H1 (cell line): ENCODE results near the gene ABHD14A. TPM values are rescaled to one million over a fixed set of nuclear protein-coding genes. Genes with fewer than 3 reads are reported as not detected.

Source experiments
- CTCF ChIA-PET: fragments of 300-600 bp; sonication (Branson Sonifier 250); formaldehyde crosslinking; loops from one replicate; lab custom pipeline; 2021; ENCODE audit not compliant: partially characterized antibody; lab: Charles Lee
- POLR2A ChIA-PET: fragments of 300-600 bp; sonication (Branson Sonifier 250); formaldehyde crosslinking; loops from one replicate; lab custom pipeline; 2021; ENCODE audit warnings: inconsistent platforms; ENCODE audit not compliant: partially characterized antibody; lab: Charles Lee
- DNase-seq, 2 experiments: peaks; one replicate each; pipeline versions ENCODE4 v3.0.0 to v3.0.0-alpha.2; 2010 to 2022; ENCODE audit warnings: low spot score in 2 of 2, low read depth in 1 of 2, mixed read lengths in 1 of 2
- FAIRE-seq: peaks from 2 replicates; lab custom pipeline; 2011; peaks lifted over from hg19 to GRCh38; lab: Jason Lieb, UNC
- H2AFZ ChIP-seq: 2 replicates; pipeline ENCODE4 v1.8.1; 2012; ENCODE audit warnings: low read length, inconsistent platforms
- H2AK5ac ChIP-seq: 2 replicates; pipeline ENCODE4 v1.6.1; 2013; ENCODE audit warnings: low read depth, low read length
- H2BK120ac ChIP-seq: replicated peaks from 2 replicates; pipeline ENCODE3; 2013; ENCODE audit warnings: low read depth, low read length, inconsistent platforms
- H2BK12ac ChIP-seq: 2 replicates; pipeline ENCODE4 v1.6.1; 2013; ENCODE audit warnings: low read depth, low read length
- H2BK15ac ChIP-seq: 2 replicates; pipeline ENCODE4 v1.6.1; 2013; ENCODE audit warnings: low read length
- H2BK20ac ChIP-seq: 2 replicates; pipeline ENCODE4 v1.6.1; 2013; ENCODE audit warnings: low read length
- H2BK5ac ChIP-seq: 2 replicates; pipeline ENCODE4 v1.6.1; 2013; ENCODE audit warnings: low read depth, low read length
- H3K14ac ChIP-seq: 2 replicates; pipeline ENCODE4 v1.6.1; 2013; ENCODE audit warnings: inconsistent platforms; ENCODE audit not compliant: insufficient read length
- H3K18ac ChIP-seq: 2 replicates; pipeline ENCODE4 v1.6.1; 2013; ENCODE audit warnings: low read length; ENCODE audit errors: extremely low read depth
- H3K23ac ChIP-seq: 2 replicates; pipeline ENCODE4 v1.6.1; 2013; ENCODE audit warnings: inconsistent platforms; ENCODE audit not compliant: insufficient read length
- H3K23me2 ChIP-seq: 2 replicates; pipeline ENCODE4 v1.6.1; 2013; ENCODE audit warnings: low read depth, low read length
- H3K27ac ChIP-seq: 2 replicates; pipeline ENCODE4 v1.6.1; 2011; ENCODE audit warnings: low read depth, low read length, inconsistent platforms
- H3K27me3 ChIP-seq, 4 experiments: replicated peaks in 1 of 4; 1 replicate in 1 of 4; 2 replicates in 3 of 4; pipeline versions ENCODE4 v1.6.1 to v1.8.1; 2011 to 2013; ENCODE audit warnings: low read length in 3 of 4, mild to moderate bottlenecking in 3 of 4, inconsistent platforms in 2 of 4, mixed read lengths in 2 of 4, moderate library complexity in 1 of 4; ENCODE audit not compliant: control insufficient read depth in 3 of 4, insufficient read depth in 3 of 4; ENCODE audit errors: extremely low read depth in 1 of 4
- H3K36me3 ChIP-seq, 4 experiments: 2 replicates each; pipeline versions ENCODE4 v1.6.1 to v1.8.1; 2011 to 2013; ENCODE audit warnings: mild to moderate bottlenecking in 4 of 4, low read length in 3 of 4, moderate library complexity in 2 of 4, control low read depth in 1 of 4, inconsistent platforms in 1 of 4; ENCODE audit not compliant: insufficient read depth in 4 of 4, control insufficient read depth in 2 of 4
- H3K4ac ChIP-seq: replicated peaks from 2 replicates; pipeline ENCODE3; 2013; ENCODE audit warnings: low read length, low read depth, mixed read lengths, inconsistent platforms; ENCODE audit not compliant: insufficient read length
- H3K4me1 ChIP-seq, 4 experiments: replicated peaks in 1 of 4; 1 replicate in 1 of 4; 2 replicates in 3 of 4; pipeline versions ENCODE4 v1.6.1 to v1.8.1; 2011 to 2013; ENCODE audit warnings: low read length in 3 of 4, inconsistent platforms in 2 of 4, mixed read lengths in 1 of 4; ENCODE audit not compliant: insufficient read depth in 4 of 4, control insufficient read depth in 3 of 4
- H3K4me2 ChIP-seq, 2 experiments: 2 replicates each; pipeline versions ENCODE4 v1.6.1 to v1.8.1; 2011 to 2013; ENCODE audit warnings: low read depth in 2 of 2, low read length in 2 of 2, control low read depth in 1 of 2, inconsistent platforms in 1 of 2, mild to moderate bottlenecking in 1 of 2; ENCODE audit not compliant: insufficient read depth in 1 of 2
- H3K4me3 ChIP-seq, 4 experiments: fragments of 200-600, 300-600 bp in 1 of 4; sonication (generic), shearing (Covaris generic), sonication (Bioruptor Twin) in 1 of 4; 2 replicates each; pipeline versions ENCODE4 v1.5.1 to v1.8.1; 2011 to 2016; ENCODE audit warnings: low read length in 4 of 4, low read depth in 3 of 4, control low read depth in 2 of 4, inconsistent platforms in 2 of 4, mild to moderate bottlenecking in 2 of 4, mixed read lengths in 1 of 4, moderate library complexity in 1 of 4; ENCODE audit not compliant: insufficient read depth in 2 of 4; ENCODE audit errors: extremely low read depth in 1 of 4
- H3K56ac ChIP-seq: replicated peaks from 2 replicates; pipeline ENCODE3; 2013; ENCODE audit warnings: low read depth, mild to moderate bottlenecking, mixed read lengths, low read length, inconsistent platforms; ENCODE audit not compliant: insufficient read length
- H3K79me1 ChIP-seq: 2 replicates; pipeline ENCODE4 v1.6.1; 2013; ENCODE audit warnings: low read depth, low read length, control low read depth
- H3K79me2 ChIP-seq, 2 experiments: 2 replicates each; pipeline versions ENCODE4 v1.6.1 to v1.8.1; 2012 to 2013; ENCODE audit warnings: low read length in 2 of 2, mild to moderate bottlenecking in 2 of 2, inconsistent platforms in 1 of 2; ENCODE audit not compliant: insufficient read depth in 2 of 2, control insufficient read depth in 1 of 2
- H3K9ac ChIP-seq, 4 experiments: replicated peaks in 1 of 4; 1 replicate in 1 of 4; 2 replicates in 3 of 4; pipeline versions ENCODE4 v1.6.1 to v1.8.1; 2011 to 2013; ENCODE audit warnings: low read depth in 3 of 4, low read length in 3 of 4, control low read depth in 2 of 4, mild to moderate bottlenecking in 2 of 4, moderate library complexity in 2 of 4, inconsistent platforms in 1 of 4; ENCODE audit errors: extremely low read depth in 1 of 4
- H3K9me3 ChIP-seq, 2 experiments: 2 replicates each; pipeline versions ENCODE4 v1.6.1 to v1.8.1; 2012 to 2013; ENCODE audit warnings: mild to moderate bottlenecking in 2 of 2, moderate library complexity in 2 of 2, control low read depth in 1 of 2, inconsistent platforms in 1 of 2, low read depth in 1 of 2, low read length in 1 of 2, mixed read lengths in 1 of 2; ENCODE audit not compliant: insufficient read depth in 2 of 2
- H4K20me1 ChIP-seq, 2 experiments: replicated peaks in 1 of 2; 2 replicates each; pipeline versions ENCODE3 to v1.8.1; 2011 to 2013; ENCODE audit warnings: inconsistent platforms in 2 of 2, low read length in 2 of 2, mild to moderate bottlenecking in 1 of 2; ENCODE audit not compliant: insufficient read depth in 2 of 2, control insufficient read depth in 1 of 2
- H4K5ac ChIP-seq: 2 replicates; pipeline ENCODE4 v1.6.1; 2013; ENCODE audit warnings: low read length, low read depth, mixed read lengths, inconsistent platforms; ENCODE audit not compliant: insufficient read length
- H4K8ac ChIP-seq: 2 replicates; pipeline ENCODE4 v1.8.0; 2013; ENCODE audit warnings: mild to moderate bottlenecking, moderate library complexity, low read length, inconsistent platforms; ENCODE audit not compliant: insufficient read depth; ENCODE audit errors: extremely low read depth
- H4K91ac ChIP-seq: replicated peaks from 2 replicates; pipeline ENCODE3; 2013; ENCODE audit warnings: low read length, mixed read lengths, inconsistent platforms; ENCODE audit not compliant: insufficient read length
- FOSL1 ChIP-seq: IDR thresholded peaks from 2 replicates; pipeline ENCODE4 v1.6.1; 2011; ENCODE audit warnings: mild to moderate bottlenecking, low read depth, low read length, moderate library complexity; ENCODE audit not compliant: insufficient read depth
- SIRT6 ChIP-seq: IDR thresholded peaks from one replicate; pipeline ENCODE4 v1.7.1; 2012; ENCODE audit warnings: low read length, inconsistent platforms
- TCF12 ChIP-seq: IDR thresholded peaks from 2 replicates; pipeline ENCODE4 v1.6.1; 2011; ENCODE audit warnings: low read depth, mild to moderate bottlenecking, low read length
- YY1 ChIP-seq: IDR thresholded peaks from 2 replicates; pipeline ENCODE4 v1.6.1; 2011; ENCODE audit warnings: low read depth, mild to moderate bottlenecking, low read length
- WGBS, 2 experiments: shearing (Covaris generic) in 1 of 2; methylation state at CpG; one replicate each; pipeline versions ENCODE4 v1.1.6 to v1.1.7; 2013 to 2015; ENCODE audit warnings: low lambda C conversion rate in 2 of 2, mixed read lengths in 2 of 2, inconsistent platforms in 1 of 2, low coverage in 1 of 2, missing lambda C conversion rate in 1 of 2; ENCODE audit not compliant: insufficient replicate concordance in 2 of 2, insufficient coverage in 1 of 2, insufficient read length in 1 of 2; ENCODE audit errors: extremely low coverage in 1 of 2, missing lambda C conversion rate in 1 of 2; 5-methylcytosine and 5-hydroxymethylcytosine counted together
- polyA plus RNA-seq, 7 experiments: library from polyadenylated mRNA; depleted of rRNA in 3 of 7; stranded (reverse) in 5 of 7; unstranded in 2 of 7; fragments of >200 nt in 5 of 7; fragments of 200-250 nt in 2 of 7; gene quantifications; 1 replicate in 5 of 7; 2 replicates in 1 of 7; 4 replicates in 1 of 7; pipeline versions ENCODE4 v1.2.1 to v1.2.3, GENCODE V29; 2011 to 2013; ENCODE audit warnings: missing spikeins in 2 of 7, mixed read lengths in 2 of 7
- total RNA-seq: library from RNA; stranded (reverse); fragmentation: NEBNext Ultra II Directional; extraction: Animal tissue kit (Norgen Biotek cat#: 25700); gene quantifications from 2 replicates; pipeline ENCODE4 v1.2.1, GENCODE V29; 2021

Gene ABHD14A
- total and polyA plus RNA-seq, 2 of the 8 experiments (the other 6 are each of a cell fraction or from before 2014, with no cell fraction given) = 4.6 to 9.8 TPM

- Histone ChIP-seq H3K4me3 (no peak overlapping the region), H2BK15ac (no peak overlapping the region), H3K56ac (no peak overlapping the region), H3K79me2 (no peaks in the 10 kb centered on the region), H3K27me3 (peaks cover 15 to 37% (median 26%) of the 10 kb centered on the region in 4 experiments), H3K4me2 (no peak overlapping the region), H4K91ac (no peak overlapping the region), H3K9ac (0 out of 7 replicates have a peak overlapping the region, but pooled peaks of 1 of the 4 experiments have one; percentile 9), H3K18ac (no peak overlapping the region), H4K5ac (no peak overlapping the region), H3K4me1 (peaks cover 0 to 18% (median 9%) of the 10 kb centered on the region in 4 experiments; a peak in 6 of 7 replicates), H3K9me3 (no peaks in the 10 kb centered on the region), H2BK5ac (no peak overlapping the region), H2BK12ac (no peak overlapping the region), H3K23me2 (peaks cover 8% of the 10 kb centered on the region; the same call in 1 of the 2 replicates), H3K23ac (no peak overlapping the region), H2BK20ac (no peak overlapping the region), H3K14ac (no peak overlapping the region), H2AK5ac (no peak overlapping the region), H4K20me1 (peaks cover 0 to 5% of the 10 kb centered on the region in 2 experiments), H4K8ac (no peak overlapping the region), H3K36me3 (no peaks in the 10 kb centered on the region), H3K27ac (no peak overlapping the region), H2AFZ (no peak overlapping the region), H3K79me1 (no peaks in the 10 kb centered on the region), H3K4ac (no peak overlapping the region), H2BK120ac (no peak overlapping the region)
- ChIA-PET POLR2A (interaction anchor here (0.6 to 29.3 kb wide), 3 partner anchors 10 to 1099 kb away, joined by 3 to 923 read pairs (median 61); partner anchors contain the start of genes ABHD14A, ABHD14B, ACY1 and PCBP4), CTCF (interaction anchor here (0.6 to 6.2 kb wide), 8 partner anchors 8 to 42 kb away, joined by 3 to 64 read pairs (median 6); partner anchors contain the start of genes ABHD14A, ABHD14B, ACY1 and PARP3)
- FAIRE-seq (no peak), DNase-seq (no peak)
- 87% methylated on average over 19 of the region's 20 CpGs; no CpG with 5 or more reads in 1 of the 2 experiments for WGBS, 2 experiments
- TF ChIP-seq YY1 = no peak
- TF ChIP-seq TCF12 = no peak
- no peak for TF ChIP-seq SIRT6
- no peak for TF ChIP-seq FOSL1
These were observed 16.0 kb upstream of the ABHD14A start for GRCh38 chr3:51958603-51959521.
